Measurements from ENCODE around the gene AHRR. TPM values are rescaled to one million over a fixed set of nuclear protein-coding genes. Genes with fewer than 3 reads are reported as not detected.
A peak's percentile ranks its signal among the peaks of the same experiment; 100 is the strongest.

Gene AHRR
- total and polyA plus RNA-seq, 2 of the 4 experiments (the other 2 are of a cell fraction): 15.6 to 37.1 TPM

DNA sequence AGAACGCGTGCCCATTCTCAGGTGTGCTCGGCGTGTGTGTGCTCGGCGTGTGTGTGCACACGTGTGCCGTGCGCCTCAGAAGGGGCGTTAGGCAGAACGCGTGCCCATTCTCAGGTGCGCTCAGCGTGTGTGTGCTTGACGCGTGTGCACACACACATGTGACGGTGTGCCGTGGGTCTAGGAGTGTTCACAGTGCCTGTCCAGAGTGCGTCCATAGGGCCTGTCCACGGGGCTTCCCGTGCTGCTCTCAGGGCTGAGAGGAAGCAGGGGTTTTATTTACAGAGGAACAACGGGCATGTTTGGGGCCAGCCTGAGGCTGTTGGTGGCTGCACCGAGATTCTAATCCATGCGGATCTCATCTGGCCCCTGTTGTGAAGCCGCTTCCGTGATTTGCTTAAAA is 14.2 kb upstream of the AHRR start:
- H3K14ac ChIP-seq (replicated peaks; ENCODE audit: low read depth, low read length): no peak overlapping the region
- no peak overlapping the region for H4K8ac ChIP-seq (ENCODE audit: low read depth in 2 of 2, low read length in 2 of 2)
- dilution Hi-C loops (cut with HindIII; ENCODE audit: low sequenced_read_pairs, unreplicated experiment) (no loop called here), intact Hi-C loops (cut with micrococcal nuclease) (no loop called here), in situ Hi-C loops (cut with MboI; ENCODE audit: low sequenced_read_pairs) (no loop called here)
- peak overlapping the region; percentile 23 for H2AFZ ChIP-seq (replicated peaks; ENCODE audit: low read length, poor library complexity)
- CTCF ChIA-PET: no interaction called here
- peaks cover 33 to 73% of the 10 kb centered on the region in 2 experiments for H3K79me1 ChIP-seq (ENCODE audit: low read depth in 1 of 2, low read length in 2 of 2)
- H2BK20ac ChIP-seq (ENCODE audit: low read depth, low read length): no peak overlapping the region
- no peak overlapping the region for H3K18ac ChIP-seq (ENCODE audit: low read depth, low read length)
- no peaks in the 10 kb centered on the region for H3K9me3 ChIP-seq (ENCODE audit: control insufficient read depth, insufficient read depth, low read length)
- no peak overlapping the region for H3K27ac ChIP-seq (ENCODE audit: insufficient read depth, low read length)
- no peaks in the 10 kb centered on the region; the same call in 1 of the 2 replicates for H3K4me1 ChIP-seq (ENCODE audit: control insufficient read depth, insufficient read depth, low read length)
- peaks cover 37% of the 10 kb centered on the region for H3K36me3 ChIP-seq (ENCODE audit: control insufficient read depth, insufficient read depth, low read length)
- H3K23ac ChIP-seq (ENCODE audit: low read depth, low read length): no peak overlapping the region
- no peak overlapping the region for H3K4me3 ChIP-seq (ENCODE audit: insufficient read depth, low read depth, low read length)
- no peak for ATAC-seq (ENCODE audit: low read depth)
- no peak overlapping the region for H2AK5ac ChIP-seq (ENCODE audit: low read depth, low read length)
- POLR2A ChIA-PET (ENCODE audit: unreplicated experiment): no interaction called here
- DNase-seq: no peak
- H4K5ac ChIP-seq (ENCODE audit: low read depth, low read length): no peak overlapping the region
- no peak overlapping the region for H2BK120ac ChIP-seq (ENCODE audit: low read depth, low read length)
- H3K4me2 ChIP-seq (ENCODE audit: low read depth, low read length): no peak overlapping the region
- H3K9ac ChIP-seq (ENCODE audit: low read depth, low read length): no peak overlapping the region
- H4K91ac ChIP-seq (ENCODE audit: insufficient read depth, low read depth, low read length): no peak overlapping the region
- peaks cover 79% of the 10 kb centered on the region for H4K20me1 ChIP-seq (ENCODE audit: insufficient read depth, low read length)
- H3K9me1 ChIP-seq (ENCODE audit: insufficient read depth, low read length): peaks cover 15% of the 10 kb centered on the region; the same call in 1 of the 2 replicates
- no TSS peak for BruUV-seq (replicated peaks)
- no peak overlapping the region for H2BK5ac ChIP-seq (ENCODE audit: low read depth, low read length, poor library complexity, severe bottlenecking)
- WGBS, 2 experiments (ENCODE audit: extremely low coverage in 2 of 2, insufficient read length in 1 of 2): 95% methylated on average over 21 of the region's 26 CpGs; no CpG with 5 or more reads in 1 of the 2 experiments
- no peak overlapping the region for H2BK15ac ChIP-seq (ENCODE audit: low read depth, low read length)
- H2AK9ac ChIP-seq (replicated peaks; ENCODE audit: low read depth, low read length, poor library complexity): no peak overlapping the region
- TF ChIP-seq MAZ (IDR thresholded peaks at IDR 0.05; ENCODE audit: borderline replicate concordance, low read depth, low read length) (no peak), MXI1 (IDR thresholded peaks at IDR 0.05; ENCODE audit: borderline replicate concordance, low read depth, low read length) (no peak), RCOR1 (IDR thresholded peaks at IDR 0.05; ENCODE audit: insufficient replicate concordance, low read length) (no peak), MAFK (IDR thresholded peaks at IDR 0.05; ENCODE audit: low read depth, low read length) (no peak), NFE2L2 (IDR thresholded peaks at IDR 0.05; ENCODE audit: low read depth, low read length) (no peak), FOS (IDR thresholded peaks at IDR 0.05; ENCODE audit: low read depth, low read length) (no peak), CEBPB (IDR thresholded peaks at IDR 0.05; ENCODE audit: low read depth, low read length) (no peak), RAD21 (IDR thresholded peaks at IDR 0.05; ENCODE audit: low read length) (no peak), POLR2A (IDR thresholded peaks at IDR 0.05; ENCODE audit: low read depth, low read length) (no peak), RFX5 (IDR thresholded peaks at IDR 0.05; ENCODE audit: low read depth, low read length) (no peak), BHLHE40 (IDR thresholded peaks at IDR 0.05; ENCODE audit: low read depth, low read length) (no peak)
- TF ChIP-seq, protein P1, sequence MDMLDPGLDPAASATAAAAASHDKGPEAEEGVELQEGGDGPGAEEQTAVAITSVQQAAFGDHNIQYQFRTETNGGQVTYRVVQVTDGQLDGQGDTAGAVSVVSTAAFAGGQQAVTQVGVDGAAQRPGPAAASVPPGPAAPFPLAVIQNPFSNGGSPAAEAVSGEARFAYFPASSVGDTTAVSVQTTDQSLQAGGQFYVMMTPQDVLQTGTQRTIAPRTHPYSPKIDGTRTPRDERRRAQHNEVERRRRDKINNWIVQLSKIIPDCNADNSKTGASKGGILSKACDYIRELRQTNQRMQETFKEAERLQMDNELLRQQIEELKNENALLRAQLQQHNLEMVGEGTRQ (IDR thresholded peaks at IDR 0.05; ENCODE audit: low read depth, low read length): no peak
- TF ChIP-seq, protein P2, sequence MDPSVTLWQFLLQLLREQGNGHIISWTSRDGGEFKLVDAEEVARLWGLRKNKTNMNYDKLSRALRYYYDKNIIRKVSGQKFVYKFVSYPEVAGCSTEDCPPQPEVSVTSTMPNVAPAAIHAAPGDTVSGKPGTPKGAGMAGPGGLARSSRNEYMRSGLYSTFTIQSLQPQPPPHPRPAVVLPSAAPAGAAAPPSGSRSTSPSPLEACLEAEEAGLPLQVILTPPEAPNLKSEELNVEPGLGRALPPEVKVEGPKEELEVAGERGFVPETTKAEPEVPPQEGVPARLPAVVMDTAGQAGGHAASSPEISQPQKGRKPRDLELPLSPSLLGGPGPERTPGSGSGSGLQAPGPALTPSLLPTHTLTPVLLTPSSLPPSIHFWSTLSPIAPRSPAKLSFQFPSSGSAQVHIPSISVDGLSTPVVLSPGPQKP (IDR thresholded peaks at IDR 0.05; ENCODE audit: borderline replicate concordance, low read depth, low read length): no peak
- TF ChIP-seq, protein P3, sequence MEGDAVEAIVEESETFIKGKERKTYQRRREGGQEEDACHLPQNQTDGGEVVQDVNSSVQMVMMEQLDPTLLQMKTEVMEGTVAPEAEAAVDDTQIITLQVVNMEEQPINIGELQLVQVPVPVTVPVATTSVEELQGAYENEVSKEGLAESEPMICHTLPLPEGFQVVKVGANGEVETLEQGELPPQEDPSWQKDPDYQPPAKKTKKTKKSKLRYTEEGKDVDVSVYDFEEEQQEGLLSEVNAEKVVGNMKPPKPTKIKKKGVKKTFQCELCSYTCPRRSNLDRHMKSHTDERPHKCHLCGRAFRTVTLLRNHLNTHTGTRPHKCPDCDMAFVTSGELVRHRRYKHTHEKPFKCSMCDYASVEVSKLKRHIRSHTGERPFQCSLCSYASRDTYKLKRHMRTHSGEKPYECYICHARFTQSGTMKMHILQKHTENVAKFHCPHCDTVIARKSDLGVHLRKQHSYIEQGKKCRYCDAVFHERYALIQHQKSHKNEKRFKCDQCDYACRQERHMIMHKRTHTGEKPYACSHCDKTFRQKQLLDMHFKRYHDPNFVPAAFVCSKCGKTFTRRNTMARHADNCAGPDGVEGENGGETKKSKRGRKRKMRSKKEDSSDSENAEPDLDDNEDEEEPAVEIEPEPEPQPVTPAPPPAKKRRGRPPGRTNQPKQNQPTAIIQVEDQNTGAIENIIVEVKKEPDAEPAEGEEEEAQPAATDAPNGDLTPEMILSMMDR (conservative IDR thresholded peaks at IDR 0.05; ENCODE audit: low read depth, low read length): no peak
- H3K56ac ChIP-seq (ENCODE audit: extremely low read depth, insufficient read depth, low read length): no peak overlapping the region
- H3K27me3 ChIP-seq (ENCODE audit: control insufficient read depth, insufficient read depth, low read length): no peaks in the 10 kb centered on the region
- H3K4ac ChIP-seq (ENCODE audit: low read depth, low read length): no peak overlapping the region
